GM12864 (cell line): ENCODE measurements around the gene CLDN9.

Experiments used
- DNase-seq: peaks from one replicate; pipeline ENCODE4 v3.0.0-alpha.2; 2011; ENCODE audit warnings: low read depth
- H3K4me3 ChIP-seq: 2 replicates; pipeline ENCODE4 v1.5.1; 2011; ENCODE audit warnings: mild to moderate bottlenecking, low read depth, low read length, control low read depth
- CTCF ChIP-seq: IDR thresholded peaks from 2 replicates; pipeline ENCODE4 v1.5.1; 2011; ENCODE audit warnings: low read depth, mild to moderate bottlenecking, moderate library complexity, low read length, control low read depth, inconsistent platforms; ENCODE audit errors: missing control alignments

The CLDN9 gene

GRCh38 chr16:2987833-2988232 lies 24.9 kb upstream of the CLDN9 start:
- DNase-seq, result no peak
- H3K4me3 ChIP-seq, result no peak overlapping the region
- TF ChIP-seq CTCF, result no peak

GRCh38 chr16:2988590-2989099 lies 24.1 kb upstream of the CLDN9 start:
- no peak for DNase-seq
- no peak overlapping the region for H3K4me3 ChIP-seq
- no peak for TF ChIP-seq CTCF

DNA sequence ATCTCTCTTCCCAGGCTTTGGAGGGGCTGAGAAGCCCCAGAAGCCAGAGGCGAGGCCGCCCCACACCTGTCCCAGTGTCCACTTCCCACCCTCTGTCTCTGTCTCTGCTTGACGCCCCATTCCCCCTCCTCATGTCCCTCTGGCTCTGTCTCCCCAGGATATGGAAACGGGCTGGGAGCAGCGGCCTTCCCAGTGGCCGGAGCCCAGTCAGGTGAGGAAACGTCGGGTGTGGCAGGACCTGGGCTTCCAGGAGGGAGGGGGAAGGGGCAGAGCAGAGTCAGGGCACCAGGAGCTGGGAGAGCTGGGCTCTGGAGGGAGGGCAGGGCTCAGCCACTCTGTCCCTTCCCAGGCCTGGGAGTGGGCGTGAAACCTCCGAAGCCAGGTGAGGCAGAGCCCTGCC lies 21.8 kb upstream of the CLDN9 start:
- H3K4me3 ChIP-seq, result no peak overlapping the region
- DNase-seq, result no peak

DNA sequence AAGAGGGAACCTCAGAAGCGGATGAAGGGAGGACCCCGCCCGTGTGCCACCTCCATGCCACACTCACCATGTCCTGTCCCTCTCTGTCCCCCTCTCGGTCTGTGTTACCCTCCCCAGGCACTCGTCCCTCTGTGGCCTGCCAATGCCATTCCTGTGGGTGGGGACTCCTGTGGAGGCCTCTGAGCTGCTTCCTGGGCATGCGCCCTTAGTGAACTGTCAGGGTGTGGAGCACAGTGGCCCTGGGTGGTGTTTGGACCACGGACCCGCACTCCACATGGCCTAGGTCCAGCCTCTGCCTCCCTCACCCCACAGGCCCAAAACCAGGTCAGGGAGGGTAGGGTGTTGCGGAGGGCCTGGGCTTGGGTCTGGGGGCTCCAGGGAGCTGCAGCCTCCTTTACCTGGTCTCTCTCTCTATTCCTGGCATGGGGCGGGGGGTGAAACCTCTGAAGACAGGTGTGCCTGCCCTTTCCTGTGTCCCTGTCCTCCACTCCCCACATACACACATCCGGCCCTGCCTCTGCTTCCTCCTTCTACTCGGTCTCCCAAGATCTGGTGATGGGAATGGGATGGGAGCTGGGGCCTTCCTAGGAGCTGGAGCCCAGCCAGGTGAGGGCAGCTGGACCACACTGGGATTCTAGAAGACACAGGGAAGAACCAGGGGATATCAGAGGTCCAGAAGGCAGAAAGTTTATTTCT lies 21.0 kb upstream of the CLDN9 start:
- H3K4me3 ChIP-seq, result no peak overlapping the region
- no peak for TF ChIP-seq CTCF
- DNase-seq, result no peak

More for the DNA sequence above, 21.8 kb upstream of the CLDN9 start:
- no peak for TF ChIP-seq CTCF

DNA sequence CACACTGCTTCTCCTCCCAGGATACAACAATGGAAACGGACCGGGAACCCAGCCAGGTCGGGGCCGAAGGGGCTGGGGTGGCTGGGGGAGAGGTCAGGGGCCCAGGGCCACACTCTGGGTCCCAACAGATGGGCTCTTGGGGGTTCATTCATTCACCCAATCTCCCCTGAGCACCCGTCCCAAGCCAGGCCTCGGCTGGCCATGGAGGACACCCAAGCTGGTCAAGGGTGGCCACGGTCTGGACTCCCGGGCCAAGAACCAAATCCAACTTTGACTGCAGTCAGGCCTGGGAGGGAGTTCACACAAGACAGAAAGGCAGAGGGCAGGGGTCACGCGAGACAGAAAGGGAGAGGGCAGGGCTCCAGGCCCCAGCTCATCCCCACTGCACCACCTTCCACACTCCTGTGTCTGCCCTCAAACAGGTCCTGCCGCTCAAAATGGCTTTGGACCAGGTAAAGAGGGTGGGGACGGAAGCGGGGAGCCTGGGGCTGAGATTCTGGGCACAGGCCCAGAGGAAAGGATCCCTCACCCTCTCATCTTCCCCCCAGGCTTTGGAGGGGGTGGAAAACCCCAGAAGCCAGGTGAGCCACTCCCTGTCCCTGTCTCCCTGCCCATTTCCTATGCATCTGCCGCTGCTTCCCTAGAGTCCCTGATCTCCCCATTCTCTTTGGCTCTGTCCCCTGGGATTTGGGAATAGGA lies 20.2 kb upstream of the CLDN9 start:
- TF ChIP-seq CTCF, result no peak
- no peak for DNase-seq
- no peak overlapping the region for H3K4me3 ChIP-seq

GRCh38 chr16:2996298-2996697 lies 16.4 kb upstream of the CLDN9 start:
- TF ChIP-seq CTCF, result no peak
- no peak overlapping the region for H3K4me3 ChIP-seq
- DNase-seq, result no peak
